Large intestine (tissue), 3 donors: ENCODE data around the gene ACSS2. TPM values are rescaled to one million over a fixed set of nuclear protein-coding genes. Genes with fewer than 3 reads are reported as not detected.
A peak's percentile ranks its signal among the peaks of the same experiment; 100 is the strongest.

Experiments used
- DNase-seq, 2 donors: peaks; one replicate each; pipeline versions ENCODE4 v3.0.0 to v3.0.0-alpha.2; 2013
- H3K27ac ChIP-seq: one replicate; pipeline ENCODE4 v1.5.1; 2013; ENCODE audit warnings: low read length
- H3K27me3 ChIP-seq: 2 replicates; pipeline ENCODE4 v1.6.1; 2013; ENCODE audit warnings: low read length; ENCODE audit not compliant: control insufficient read depth, insufficient read depth
- H3K36me3 ChIP-seq: 2 replicates; pipeline ENCODE4 v1.6.1; 2013; ENCODE audit warnings: low read length; ENCODE audit not compliant: control insufficient read depth, insufficient read depth
- H3K4me1 ChIP-seq: one replicate; pipeline ENCODE4 v1.6.1; 2013; ENCODE audit warnings: low read length; ENCODE audit not compliant: control insufficient read depth, insufficient read depth
- H3K4me3 ChIP-seq: one replicate; pipeline ENCODE4 v1.5.1; 2013; ENCODE audit warnings: low read length
- H3K9me3 ChIP-seq: one replicate; pipeline ENCODE4 v1.6.1; 2013; ENCODE audit warnings: mild to moderate bottlenecking, low read depth, low read length, moderate library complexity; ENCODE audit not compliant: control insufficient read depth
- WGBS: methylation state at CpG from one replicate; pipeline ENCODE4 v1.1.5; 2013; ENCODE audit warnings: low lambda C conversion rate; ENCODE audit not compliant: insufficient coverage; 5-methylcytosine and 5-hydroxymethylcytosine counted together
- polyA plus RNA-seq: library from polyadenylated mRNA; unstranded; fragments of 120-200 nt; gene quantifications from one replicate; pipeline ENCODE4 v1.2.1, GENCODE V29; 2013

The ACSS2 gene
- polyA plus RNA-seq, 1 donor = 30.4 TPM

DNA sequence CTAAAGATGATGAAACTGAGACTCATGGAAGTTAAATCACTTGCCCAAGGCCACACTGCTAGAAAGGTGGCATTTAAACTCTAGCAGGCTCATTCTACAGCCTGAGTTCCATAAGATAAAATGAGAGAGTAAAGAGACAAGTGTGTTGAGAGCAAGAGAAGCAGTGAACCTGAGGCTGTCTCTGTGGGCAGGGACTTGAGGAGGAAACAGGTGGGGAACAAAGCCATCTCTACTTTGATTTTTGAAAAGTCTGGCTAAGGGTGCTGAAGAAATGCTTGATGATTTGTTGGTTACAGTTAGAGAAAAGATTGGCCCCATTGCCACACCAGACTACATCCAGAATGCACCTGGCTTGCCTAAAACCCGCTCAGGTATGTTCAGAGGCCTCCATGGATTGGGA, 50.2 kb downstream of the ACSS2 start:
- no peak for DNase-seq
- Histone ChIP-seq H3K27me3 (no peaks in the 10 kb centered on the region), H3K4me3 (no peak overlapping the region), H3K9me3 (no peaks in the 10 kb centered on the region), H3K36me3 (peaks cover 66% of the 10 kb centered on the region), H3K4me1 (no peaks in the 10 kb centered on the region), H3K27ac (no peak overlapping the region)
- no CpG with 5 or more reads among the region's 1 CpG for WGBS

DNA sequence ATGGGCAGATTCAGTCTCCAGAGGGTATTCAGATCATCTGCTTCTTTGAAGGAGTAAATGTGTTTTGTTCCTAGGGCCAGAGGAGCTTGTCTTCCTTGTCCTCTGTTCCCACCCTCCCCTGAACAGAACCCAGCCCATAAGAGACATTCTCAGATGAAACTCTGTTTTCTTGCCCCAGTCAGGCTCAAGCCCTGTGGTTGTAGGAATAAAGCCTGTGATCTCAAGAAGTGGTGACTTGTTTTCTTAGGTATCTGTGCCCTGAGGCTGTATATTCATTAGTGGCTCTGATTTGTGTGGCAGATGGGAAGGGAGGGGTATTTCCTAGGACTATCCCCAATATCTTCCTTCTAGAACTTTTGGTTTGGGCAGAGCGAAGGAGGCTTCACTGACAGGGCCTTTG, 51.3 kb downstream of the ACSS2 start:
- Histone ChIP-seq H3K27me3 (no peaks in the 10 kb centered on the region), H3K4me3 (no peak overlapping the region), H3K9me3 (no peaks in the 10 kb centered on the region), H3K27ac (no peak overlapping the region), H3K4me1 (no peaks in the 10 kb centered on the region), H3K36me3 (peaks cover 63% of the 10 kb centered on the region)
- no peak for DNase-seq
- WGBS = no CpG with 5 or more reads among the region's 1 CpG

GRCh38 chr20:34928411-34928810, 52.0 kb downstream of the ACSS2 start:
- no peaks in the 10 kb centered on the region for H3K9me3 ChIP-seq
- no peak overlapping the region for H3K27ac ChIP-seq
- no peak for DNase-seq
- no CpG with 5 or more reads among the region's 2 CpGs for WGBS
- no peak overlapping the region for H3K4me3 ChIP-seq
- peaks cover 58% of the 10 kb centered on the region for H3K36me3 ChIP-seq
- H3K4me1 ChIP-seq = no peaks in the 10 kb centered on the region
- H3K27me3 ChIP-seq = no peaks in the 10 kb centered on the region

- H3K9me3 ChIP-seq = no peaks in the 10 kb centered on the region
- H3K36me3 ChIP-seq = peaks cover 48% of the 10 kb centered on the region
- H3K4me3 ChIP-seq = no peak overlapping the region
- H3K27ac ChIP-seq = no peak overlapping the region
- no peaks in the 10 kb centered on the region for H3K4me1 ChIP-seq
- WGBS = no CpG with 5 or more reads among the region's 7 CpGs
- no peaks in the 10 kb centered on the region for H3K27me3 ChIP-seq
- no peak for DNase-seq
Measured at GRCh38 chr20:34931771-34932170, 55.4 kb downstream of the ACSS2 start.

DNA sequence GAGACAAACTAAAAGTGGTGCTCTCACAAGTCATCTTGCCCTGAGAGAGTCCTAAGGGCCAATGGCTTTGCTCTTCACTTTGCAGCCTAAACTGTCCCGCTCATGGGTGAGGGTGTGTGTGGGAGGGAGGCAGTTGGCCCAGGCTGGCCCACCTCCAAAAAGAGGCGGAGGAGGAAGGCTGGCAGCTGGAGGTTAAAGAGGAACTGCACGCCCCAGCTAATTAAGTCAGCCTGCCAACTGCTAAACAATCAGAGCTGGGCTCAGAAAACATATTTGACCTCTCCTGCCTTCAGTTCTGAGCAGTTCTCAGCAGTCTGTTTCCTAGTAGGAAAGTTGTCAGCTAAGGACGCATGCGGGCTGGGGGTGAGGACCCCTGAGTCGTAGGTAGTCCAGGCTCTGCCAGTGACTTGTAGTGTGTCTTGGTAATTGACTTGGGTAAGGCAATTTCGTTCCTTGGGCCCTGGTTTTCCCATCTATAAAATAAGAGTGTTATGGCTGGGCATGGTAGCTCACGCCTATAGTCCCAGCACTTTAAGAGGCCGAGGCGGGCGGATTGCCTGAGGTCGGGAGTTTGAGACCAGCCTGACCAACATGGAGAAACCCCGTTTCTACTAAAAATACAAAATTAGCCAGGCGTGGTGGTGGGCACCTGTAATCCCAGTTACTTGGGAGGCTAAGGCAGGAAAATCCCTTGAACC, 62.2 kb downstream of the ACSS2 start:
- DNase-seq = no peak
- no peaks in the 10 kb centered on the region for H3K9me3 ChIP-seq
- no CpG with 5 or more reads among the region's 14 CpGs for WGBS
- H3K4me3 ChIP-seq = no peak overlapping the region
- H3K4me1 ChIP-seq = no peaks in the 10 kb centered on the region
- no peak overlapping the region for H3K27ac ChIP-seq
- H3K36me3 ChIP-seq = peaks cover 25% of the 10 kb centered on the region
- no peaks in the 10 kb centered on the region for H3K27me3 ChIP-seq

DNA sequence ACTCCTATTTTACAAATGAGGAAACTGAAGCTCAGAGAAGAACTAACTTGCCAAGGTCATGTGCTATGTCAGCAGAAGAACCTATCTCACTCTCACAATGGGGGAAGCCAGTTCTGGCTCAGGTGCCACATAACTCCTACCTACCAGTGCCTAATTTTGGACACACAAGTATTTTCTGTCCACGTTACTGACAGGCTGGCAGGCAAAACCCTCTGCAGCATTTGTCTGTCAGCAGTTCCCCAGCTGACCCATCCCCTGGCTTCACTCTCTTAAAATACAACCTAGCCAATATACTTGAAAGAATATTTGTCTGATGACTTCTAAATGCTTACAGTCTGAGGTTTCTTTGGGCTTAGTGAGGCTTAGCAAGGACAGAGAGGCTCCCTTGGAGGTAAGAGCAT, 63.7 kb downstream of the ACSS2 start:
- no peaks in the 10 kb centered on the region for H3K4me1 ChIP-seq
- no peak overlapping the region for H3K4me3 ChIP-seq
- no peak for DNase-seq
- no peaks in the 10 kb centered on the region for H3K27me3 ChIP-seq
- H3K27ac ChIP-seq = no peak overlapping the region
- no peaks in the 10 kb centered on the region for H3K9me3 ChIP-seq
- no CpG with 5 or more reads among the region's 1 CpG for WGBS
- H3K36me3 ChIP-seq = peaks cover 21% of the 10 kb centered on the region

GRCh38 chr20:34941226-34941625, 64.8 kb downstream of the ACSS2 start:
- no peak for DNase-seq
- H3K36me3 ChIP-seq = peaks cover 20% of the 10 kb centered on the region
- H3K4me1 ChIP-seq = peaks cover 9% of the 10 kb centered on the region
- H3K9me3 ChIP-seq = no peaks in the 10 kb centered on the region
- no peak overlapping the region for H3K4me3 ChIP-seq
- no CpG with 5 or more reads among the region's 4 CpGs for WGBS
- no peak overlapping the region for H3K27ac ChIP-seq
- H3K27me3 ChIP-seq = no peaks in the 10 kb centered on the region

- no CpG with 5 or more reads among the region's 9 CpGs for WGBS
- H3K36me3 ChIP-seq = peaks cover 17% of the 10 kb centered on the region
Measured at GRCh38 chr20:34942301-34942700, 65.9 kb downstream of the ACSS2 start.

GRCh38 chr20:34943808-34944567, 67.6 kb downstream of the ACSS2 start:
- peaks cover 15% of the 10 kb centered on the region for H3K4me1 ChIP-seq
- peaks cover 14% of the 10 kb centered on the region for H3K36me3 ChIP-seq
- H3K27ac ChIP-seq = no peak overlapping the region
- DNase-seq = no peak
- H3K4me3 ChIP-seq = no peak overlapping the region
- WGBS = no CpG with 5 or more reads among the region's 2 CpGs
- no peaks in the 10 kb centered on the region for H3K9me3 ChIP-seq
- H3K27me3 ChIP-seq = no peaks in the 10 kb centered on the region

More at GRCh38 chr20:34942301-34942700, 65.9 kb downstream of the ACSS2 start:
- DNase-seq = no peak
- Histone ChIP-seq H3K9me3 (no peaks in the 10 kb centered on the region), H3K4me3 (no peak overlapping the region), H3K27ac (no peak overlapping the region), H3K27me3 (no peaks in the 10 kb centered on the region), H3K4me1 (peaks cover 15% of the 10 kb centered on the region)

GRCh38 chr20:34945315-34946077, 69.1 kb downstream of the ACSS2 start:
- H3K9me3 ChIP-seq = no peaks in the 10 kb centered on the region
- H3K36me3 ChIP-seq = peaks cover 14% of the 10 kb centered on the region
- no CpG with 5 or more reads among the region's 7 CpGs for WGBS
- H3K27ac ChIP-seq = peak overlapping the region; percentile 22
- DNase-seq = peak; percentile 43 to 84
- peaks cover 15% of the 10 kb centered on the region for H3K4me1 ChIP-seq
- H3K4me3 ChIP-seq = no peak overlapping the region
- no peaks in the 10 kb centered on the region for H3K27me3 ChIP-seq
